D721Med (cell line): ENCODE data around the gene RHOD.

Experiments used
- DNase-seq: peaks from one replicate; pipeline ENCODE4 v3.0.0; 2011; ENCODE audit warnings: low spot score; ENCODE audit not compliant: insufficient read length
- FAIRE-seq: peaks from 2 replicates; lab custom pipeline; 2011; peaks lifted over from hg19 to GRCh38; lab: Jason Lieb, UNC
- TF ChIP-seq, protein P1 (sequence below): IDR thresholded peaks from 2 replicates; pipeline ENCODE4 v1.5.1; 2012; ENCODE audit warnings: mild to moderate bottlenecking, control low read depth; ENCODE audit not compliant: insufficient read depth; ENCODE audit errors: missing control alignments

The RHOD gene

DNA sequence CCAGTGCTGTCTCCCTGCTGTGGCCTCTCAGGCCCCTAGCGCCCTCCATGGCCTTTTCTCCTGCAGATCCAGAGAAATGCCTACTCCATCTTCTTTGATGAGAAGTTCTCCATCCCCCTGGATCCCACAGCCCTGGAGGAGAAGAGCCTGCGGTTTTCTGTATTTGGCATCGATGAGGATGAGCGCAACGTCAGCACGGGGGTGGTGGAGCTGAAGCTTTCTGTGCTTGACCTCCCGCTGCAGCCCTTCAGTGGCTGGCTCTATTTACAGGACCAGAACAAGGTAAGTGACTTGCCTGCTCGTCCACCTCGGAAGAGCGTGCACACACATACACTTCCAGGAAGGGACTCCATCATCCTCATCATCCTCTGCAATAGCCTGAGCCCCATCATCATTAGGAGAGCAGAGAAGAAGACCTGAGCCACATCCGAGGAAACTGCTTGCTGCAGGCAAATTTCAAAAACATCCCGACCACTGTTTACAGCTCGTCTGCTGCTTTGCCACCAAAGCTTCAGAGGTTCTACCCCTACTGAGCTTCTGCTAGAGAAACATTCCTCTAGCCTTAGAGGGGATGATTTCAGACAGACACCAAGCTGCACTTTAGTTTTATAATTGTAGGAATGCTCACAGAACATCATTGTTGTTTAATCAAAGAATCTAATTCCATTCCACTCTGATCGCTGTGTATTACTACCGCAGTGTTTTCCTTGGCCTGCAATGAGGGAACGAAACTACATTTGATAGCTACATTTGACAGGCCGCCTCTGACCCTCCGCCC lies 12.9 kb upstream of the RHOD start:
- no peak for FAIRE-seq
- TF ChIP-seq, protein P1, sequence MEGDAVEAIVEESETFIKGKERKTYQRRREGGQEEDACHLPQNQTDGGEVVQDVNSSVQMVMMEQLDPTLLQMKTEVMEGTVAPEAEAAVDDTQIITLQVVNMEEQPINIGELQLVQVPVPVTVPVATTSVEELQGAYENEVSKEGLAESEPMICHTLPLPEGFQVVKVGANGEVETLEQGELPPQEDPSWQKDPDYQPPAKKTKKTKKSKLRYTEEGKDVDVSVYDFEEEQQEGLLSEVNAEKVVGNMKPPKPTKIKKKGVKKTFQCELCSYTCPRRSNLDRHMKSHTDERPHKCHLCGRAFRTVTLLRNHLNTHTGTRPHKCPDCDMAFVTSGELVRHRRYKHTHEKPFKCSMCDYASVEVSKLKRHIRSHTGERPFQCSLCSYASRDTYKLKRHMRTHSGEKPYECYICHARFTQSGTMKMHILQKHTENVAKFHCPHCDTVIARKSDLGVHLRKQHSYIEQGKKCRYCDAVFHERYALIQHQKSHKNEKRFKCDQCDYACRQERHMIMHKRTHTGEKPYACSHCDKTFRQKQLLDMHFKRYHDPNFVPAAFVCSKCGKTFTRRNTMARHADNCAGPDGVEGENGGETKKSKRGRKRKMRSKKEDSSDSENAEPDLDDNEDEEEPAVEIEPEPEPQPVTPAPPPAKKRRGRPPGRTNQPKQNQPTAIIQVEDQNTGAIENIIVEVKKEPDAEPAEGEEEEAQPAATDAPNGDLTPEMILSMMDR, result no peak
- DNase-seq, result no peak

DNA sequence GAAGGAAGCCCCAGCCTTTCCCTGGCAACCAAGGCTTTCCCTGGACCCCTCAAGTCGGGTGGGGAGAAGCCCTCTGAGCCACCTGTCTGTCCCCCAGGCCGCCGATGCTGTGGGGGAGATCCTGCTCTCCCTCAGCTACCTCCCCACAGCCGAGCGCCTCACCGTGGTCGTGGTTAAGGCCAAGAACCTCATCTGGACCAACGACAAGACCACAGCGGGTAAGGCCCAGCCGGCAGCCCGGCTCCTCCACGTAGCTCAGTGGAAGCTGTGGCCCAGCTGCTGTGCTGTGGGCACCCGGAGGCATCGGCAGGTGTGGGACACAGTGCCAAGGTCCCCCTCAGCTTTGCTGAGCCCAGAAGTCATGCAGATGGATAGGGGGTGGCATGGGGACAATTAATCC lies 12.2 kb upstream of the RHOD start:
- TF ChIP-seq, protein P1, result no peak
- no peak for FAIRE-seq
- DNase-seq, result no peak

DNA sequence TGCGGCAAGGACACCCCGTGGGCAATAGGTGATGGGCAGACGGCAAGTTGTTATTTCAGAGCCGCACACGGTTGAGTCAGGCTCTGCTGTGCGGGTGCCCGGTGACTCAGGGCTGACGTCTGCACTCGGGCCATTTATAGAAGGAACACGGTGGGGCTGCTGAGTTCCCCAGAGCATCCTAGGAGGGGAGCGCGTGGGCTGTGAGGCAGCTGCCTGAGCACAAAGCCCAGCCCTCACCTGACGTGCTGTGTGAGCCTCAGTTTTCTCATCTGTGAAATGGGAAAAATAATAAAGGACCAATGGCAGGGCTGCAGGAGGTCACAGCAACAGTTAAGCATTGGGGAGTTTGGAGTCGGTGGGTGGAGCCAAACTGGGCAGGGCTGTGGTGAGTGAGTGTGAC lies 11.3 kb upstream of the RHOD start:
- TF ChIP-seq, protein P1, result no peak
- DNase-seq (no peak), FAIRE-seq (no peak)

DNA sequence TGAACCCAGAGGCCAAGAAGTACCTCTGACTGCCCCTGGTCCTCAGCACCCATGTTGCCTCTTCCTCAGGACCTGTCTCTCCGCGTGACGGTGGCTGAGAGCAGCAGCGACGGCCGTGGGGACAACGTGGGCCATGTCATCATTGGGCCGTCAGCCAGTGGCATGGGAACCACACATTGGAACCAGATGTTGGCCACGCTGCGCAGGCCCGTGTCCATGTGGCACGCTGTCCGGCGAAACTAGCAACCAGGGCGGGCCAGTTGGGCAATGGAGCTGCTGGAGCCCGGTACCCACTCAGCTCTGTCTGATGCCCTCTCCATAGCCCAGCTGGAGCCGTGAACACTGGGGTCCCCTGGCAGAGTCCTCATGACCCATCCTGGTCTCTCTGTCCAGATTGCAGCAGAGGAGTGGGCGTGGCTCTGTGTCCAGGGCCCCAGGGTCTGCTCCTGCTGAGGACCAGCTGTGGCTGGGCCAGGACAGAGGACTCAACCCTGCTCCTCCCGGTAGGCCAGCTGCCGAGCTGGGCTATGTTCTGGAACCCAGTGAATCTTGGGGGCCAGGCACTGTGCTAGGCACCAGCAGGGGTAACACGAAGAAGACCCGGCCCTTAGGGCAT lies 8.0 kb upstream of the RHOD start:
- TF ChIP-seq, protein P1, result no peak
- FAIRE-seq (no peak), DNase-seq (no peak)

DNA sequence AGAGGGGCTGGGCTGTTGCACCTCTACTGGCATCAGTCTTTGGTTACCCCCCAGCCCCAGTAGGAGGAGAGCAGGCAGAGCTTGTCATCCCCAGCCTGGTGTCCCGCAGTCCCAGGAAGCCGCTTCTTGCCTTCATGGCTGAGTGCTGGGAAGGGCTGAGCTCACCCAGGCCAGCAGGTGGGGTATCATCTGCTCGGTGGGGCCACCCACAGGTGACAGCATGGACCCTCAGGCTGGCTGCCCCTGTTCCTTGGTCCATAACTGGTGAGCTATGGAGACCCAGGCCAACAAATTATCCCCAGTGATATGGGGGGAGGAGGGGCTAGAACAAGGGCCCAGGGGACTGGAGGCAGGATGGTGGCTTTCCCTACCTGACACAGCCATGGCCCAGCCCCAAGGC lies 6.5 kb upstream of the RHOD start:
- FAIRE-seq (no peak), DNase-seq (no peak)
- TF ChIP-seq, protein P1, result no peak

DNA sequence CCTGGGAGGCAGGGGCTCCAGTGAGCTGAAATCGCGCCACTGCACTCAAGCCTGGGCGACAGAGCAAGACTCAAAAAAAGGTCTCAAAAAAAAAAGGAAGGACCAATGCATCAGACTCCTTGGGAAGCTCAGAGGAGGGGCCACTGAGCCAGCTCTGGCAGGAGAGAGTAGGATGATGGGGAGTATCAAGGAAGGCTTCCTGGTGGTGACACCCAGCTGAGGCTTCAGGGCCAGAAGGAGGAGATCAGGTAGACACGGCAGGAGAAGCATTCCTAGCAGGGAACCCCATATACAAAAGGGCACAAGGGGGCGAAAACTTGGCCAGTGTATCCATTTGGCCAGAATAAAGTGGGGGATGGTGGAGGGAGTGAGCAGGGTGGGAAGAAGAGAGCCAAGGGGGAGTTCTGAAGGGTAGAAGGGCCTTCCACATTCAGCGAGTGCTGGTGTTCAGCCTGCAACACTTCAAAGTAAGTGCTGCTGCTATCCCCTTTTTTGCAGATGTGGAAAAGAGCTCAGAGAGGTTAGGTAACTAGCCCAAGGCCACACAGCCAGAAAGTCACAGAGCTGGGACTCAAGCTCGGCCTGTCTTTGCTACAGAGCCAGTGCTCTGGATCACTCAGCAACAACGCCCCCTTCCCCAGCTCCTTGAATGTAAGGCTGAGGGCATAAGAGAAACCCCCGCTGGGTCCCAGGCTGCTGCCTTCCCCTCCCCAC lies 5.3 kb upstream of the RHOD start:
- DNase-seq (no peak), FAIRE-seq (no peak)
- TF ChIP-seq, protein P1, result no peak
